Panc1 (cell line): ENCODE data around the gene LOX. TPM values are rescaled to one million over a fixed set of nuclear protein-coding genes. Genes with fewer than 3 reads are reported as not detected.

Source experiments
- ATAC-seq: fragments of 200-7000 bp; cut with Tn5 transposase; 2 replicates; pipeline ENCODE4 v1.9.1; 2020; ENCODE audit warnings: mild to moderate bottlenecking, moderate library complexity
- BruUV-seq: library from RNA; stranded (reverse); fragments of 400-500 nt; replicated peaks from 2 replicates; lab custom pipeline; 2021; lab: Mats Ljungman, UMichigan
- CTCF ChIA-PET: fragments of 300-600 bp; sonication (Branson Sonifier 250); formaldehyde crosslinking; loops from one replicate; lab custom pipeline; 2022; ENCODE audit warnings: antibody characterized with exemption; lab: Charles Lee
- POLR2A ChIA-PET: fragments of 300-600 bp; sonication (Branson Sonifier 250); formaldehyde crosslinking; loops from one replicate; lab custom pipeline; 2022; ENCODE audit warnings: antibody characterized with exemption; lab: Charles Lee
- DNase-seq: peaks from one replicate; pipeline ENCODE4 v3.0.0-alpha.2; 2010; ENCODE audit warnings: low read depth, low spot score
- H3K27ac ChIP-seq: 2 replicates; pipeline ENCODE4 v1.5.1; 2011; ENCODE audit warnings: mild to moderate bottlenecking, low read length, inconsistent platforms
- H3K27me3 ChIP-seq: fragments of 200-500 bp; sonication (Bioruptor generic); 2 replicates; pipeline ENCODE4 v1.6.0; 2014; ENCODE audit warnings: low read length, inconsistent platforms; ENCODE audit not compliant: control insufficient read depth, insufficient read depth
- H3K36me3 ChIP-seq: fragments of 200-500 bp; sonication (Bioruptor generic); 2 replicates; pipeline ENCODE4 v1.5.1; 2014; ENCODE audit warnings: inconsistent platforms, mild to moderate bottlenecking, low read length, moderate library complexity; ENCODE audit not compliant: control insufficient read depth, insufficient read depth
- H3K4me1 ChIP-seq: 2 replicates; pipeline ENCODE4 v1.5.1; 2011; ENCODE audit warnings: inconsistent platforms, mild to moderate bottlenecking, low read length, moderate library complexity; ENCODE audit not compliant: control insufficient read depth, insufficient read depth
- H3K4me3 ChIP-seq, 2 experiments: 2 replicates each; pipeline ENCODE4 v1.5.1; 2011 to 2012; ENCODE audit warnings: low read depth in 2 of 2, low read length in 2 of 2, mild to moderate bottlenecking in 2 of 2, inconsistent platforms in 1 of 2, moderate library complexity in 1 of 2
- H3K9me3 ChIP-seq: fragments of 200-500 bp; sonication (Bioruptor generic); 2 replicates; pipeline ENCODE4 v1.5.1; 2014; ENCODE audit warnings: low read depth, mild to moderate bottlenecking, inconsistent platforms, low read length, moderate library complexity; ENCODE audit not compliant: control insufficient read depth, insufficient read depth
- POLR2AphosphoS5 ChIP-seq: IDR thresholded peaks from 2 replicates; pipeline ENCODE4 v1.6.1; 2012; ENCODE audit warnings: mild to moderate bottlenecking, low read depth, low read length, moderate library complexity
- SIN3A ChIP-seq: IDR thresholded peaks from 2 replicates; pipeline ENCODE4 v1.6.1; 2012; ENCODE audit warnings: low read depth, mild to moderate bottlenecking, low read length, moderate library complexity, borderline replicate concordance; ENCODE audit not compliant: insufficient read depth
- TCF7L2 ChIP-seq: IDR thresholded peaks from 2 replicates; pipeline ENCODE4 v1.6.1; 2011; ENCODE audit warnings: mild to moderate bottlenecking, low read depth, low read length, inconsistent platforms
- in situ Hi-C: cut with HindIII; loops from 2 replicates; pipeline ENCODE4 v1.10.0; 2016; ENCODE audit warnings: low sequenced_read_pairs, low pct_unique_long_range_greater_than_20kb
- intact Hi-C: fragments of 100-400 bp; cut with micrococcal nuclease; formaldehyde crosslinking; loops from one replicate; pipeline ENCODE4 v1.10.0; 2022; ENCODE audit not compliant: unreplicated experiment
- total RNA-seq: library from RNA; stranded (reverse); gene quantifications from one replicate; pipeline ENCODE4 v1.2.1, GENCODE V29; 2021; ENCODE audit not compliant: unreplicated experiment
- TF ChIP-seq, protein P1 (sequence below): fragments of 450-650 bp; IDR thresholded peaks from 2 replicates; pipeline ENCODE4 v1.5.1; 2017; ENCODE audit warnings: mild to moderate bottlenecking
- TF ChIP-seq, protein P2 (sequence below), 2 experiments: IDR thresholded peaks; 2 replicates each; pipeline ENCODE4 v1.6.1; 2011 to 2012; ENCODE audit warnings: low read depth in 2 of 2, control low read depth in 1 of 2, low read length in 1 of 2, mild to moderate bottlenecking in 1 of 2, moderate library complexity in 1 of 2; ENCODE audit not compliant: insufficient read depth in 1 of 2

Gene LOX
- total RNA-seq, 1 experiment from 2014 or later, result 0.62 TPM

DNA sequence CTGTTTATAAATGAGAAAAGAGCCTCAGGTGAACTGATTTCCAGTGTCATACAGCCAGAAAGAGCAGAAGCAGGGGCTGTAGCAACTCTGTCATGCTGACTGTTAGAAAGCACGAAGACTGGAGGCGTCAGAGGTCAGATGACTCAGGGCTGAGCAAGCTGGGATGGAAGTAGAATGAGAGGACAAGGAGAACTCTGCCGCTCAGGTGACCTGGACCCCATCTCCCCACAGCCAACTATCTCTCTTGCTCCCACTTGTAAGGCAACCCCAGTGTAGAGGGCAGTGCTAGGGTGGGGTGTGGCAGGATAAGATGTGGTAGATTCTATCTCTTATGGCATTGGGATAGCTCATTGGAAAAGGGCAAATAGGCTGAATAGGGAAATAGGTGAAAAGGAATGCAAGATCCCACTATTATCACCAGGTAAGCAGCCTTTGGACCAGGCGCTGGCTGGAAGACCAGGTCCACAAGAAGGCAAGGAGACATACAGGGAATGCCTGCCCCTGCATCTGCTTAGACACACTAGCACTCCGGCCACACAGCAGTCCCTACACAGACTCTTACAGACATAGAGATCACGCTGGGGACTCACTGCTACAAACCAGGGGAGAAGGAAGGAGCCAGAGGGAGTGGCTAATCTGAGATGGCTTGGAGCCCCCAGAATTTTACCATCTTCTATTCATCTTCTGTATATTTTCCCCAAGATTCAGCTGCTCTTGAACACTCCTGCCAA is 21.2 kb upstream of the LOX start:
- ATAC-seq (peak; percentile 90), DNase-seq (peak; percentile 60)
- ChIA-PET CTCF (no interaction called here), POLR2A (no interaction called here)
- in situ Hi-C loops (no loop called here), intact Hi-C loops (no loop called here)
- Histone ChIP-seq H3K36me3 (no peaks in the 10 kb centered on the region), H3K4me3 (no peak overlapping the region), H3K4me1 (no peaks in the 10 kb centered on the region), H3K27me3 (no peaks in the 10 kb centered on the region), H3K27ac (no peak overlapping the region), H3K9me3 (no peaks in the 10 kb centered on the region)
- BruUV-seq, result no TSS peak
- TF ChIP-seq TCF7L2 (no peak), POLR2AphosphoS5 (no peak), SIN3A (no peak)
- TF ChIP-seq, protein P1, sequence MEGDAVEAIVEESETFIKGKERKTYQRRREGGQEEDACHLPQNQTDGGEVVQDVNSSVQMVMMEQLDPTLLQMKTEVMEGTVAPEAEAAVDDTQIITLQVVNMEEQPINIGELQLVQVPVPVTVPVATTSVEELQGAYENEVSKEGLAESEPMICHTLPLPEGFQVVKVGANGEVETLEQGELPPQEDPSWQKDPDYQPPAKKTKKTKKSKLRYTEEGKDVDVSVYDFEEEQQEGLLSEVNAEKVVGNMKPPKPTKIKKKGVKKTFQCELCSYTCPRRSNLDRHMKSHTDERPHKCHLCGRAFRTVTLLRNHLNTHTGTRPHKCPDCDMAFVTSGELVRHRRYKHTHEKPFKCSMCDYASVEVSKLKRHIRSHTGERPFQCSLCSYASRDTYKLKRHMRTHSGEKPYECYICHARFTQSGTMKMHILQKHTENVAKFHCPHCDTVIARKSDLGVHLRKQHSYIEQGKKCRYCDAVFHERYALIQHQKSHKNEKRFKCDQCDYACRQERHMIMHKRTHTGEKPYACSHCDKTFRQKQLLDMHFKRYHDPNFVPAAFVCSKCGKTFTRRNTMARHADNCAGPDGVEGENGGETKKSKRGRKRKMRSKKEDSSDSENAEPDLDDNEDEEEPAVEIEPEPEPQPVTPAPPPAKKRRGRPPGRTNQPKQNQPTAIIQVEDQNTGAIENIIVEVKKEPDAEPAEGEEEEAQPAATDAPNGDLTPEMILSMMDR, result no peak
- TF ChIP-seq, protein P2, sequence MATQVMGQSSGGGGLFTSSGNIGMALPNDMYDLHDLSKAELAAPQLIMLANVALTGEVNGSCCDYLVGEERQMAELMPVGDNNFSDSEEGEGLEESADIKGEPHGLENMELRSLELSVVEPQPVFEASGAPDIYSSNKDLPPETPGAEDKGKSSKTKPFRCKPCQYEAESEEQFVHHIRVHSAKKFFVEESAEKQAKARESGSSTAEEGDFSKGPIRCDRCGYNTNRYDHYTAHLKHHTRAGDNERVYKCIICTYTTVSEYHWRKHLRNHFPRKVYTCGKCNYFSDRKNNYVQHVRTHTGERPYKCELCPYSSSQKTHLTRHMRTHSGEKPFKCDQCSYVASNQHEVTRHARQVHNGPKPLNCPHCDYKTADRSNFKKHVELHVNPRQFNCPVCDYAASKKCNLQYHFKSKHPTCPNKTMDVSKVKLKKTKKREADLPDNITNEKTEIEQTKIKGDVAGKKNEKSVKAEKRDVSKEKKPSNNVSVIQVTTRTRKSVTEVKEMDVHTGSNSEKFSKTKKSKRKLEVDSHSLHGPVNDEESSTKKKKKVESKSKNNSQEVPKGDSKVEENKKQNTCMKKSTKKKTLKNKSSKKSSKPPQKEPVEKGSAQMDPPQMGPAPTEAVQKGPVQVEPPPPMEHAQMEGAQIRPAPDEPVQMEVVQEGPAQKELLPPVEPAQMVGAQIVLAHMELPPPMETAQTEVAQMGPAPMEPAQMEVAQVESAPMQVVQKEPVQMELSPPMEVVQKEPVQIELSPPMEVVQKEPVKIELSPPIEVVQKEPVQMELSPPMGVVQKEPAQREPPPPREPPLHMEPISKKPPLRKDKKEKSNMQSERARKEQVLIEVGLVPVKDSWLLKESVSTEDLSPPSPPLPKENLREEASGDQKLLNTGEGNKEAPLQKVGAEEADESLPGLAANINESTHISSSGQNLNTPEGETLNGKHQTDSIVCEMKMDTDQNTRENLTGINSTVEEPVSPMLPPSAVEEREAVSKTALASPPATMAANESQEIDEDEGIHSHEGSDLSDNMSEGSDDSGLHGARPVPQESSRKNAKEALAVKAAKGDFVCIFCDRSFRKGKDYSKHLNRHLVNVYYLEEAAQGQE (IDR thresholded peaks at IDR 0.05; ENCODE audit: insufficient read depth in 1 of 2, low read depth in 2 of 2, low read length in 1 of 2), result no peak

DNA sequence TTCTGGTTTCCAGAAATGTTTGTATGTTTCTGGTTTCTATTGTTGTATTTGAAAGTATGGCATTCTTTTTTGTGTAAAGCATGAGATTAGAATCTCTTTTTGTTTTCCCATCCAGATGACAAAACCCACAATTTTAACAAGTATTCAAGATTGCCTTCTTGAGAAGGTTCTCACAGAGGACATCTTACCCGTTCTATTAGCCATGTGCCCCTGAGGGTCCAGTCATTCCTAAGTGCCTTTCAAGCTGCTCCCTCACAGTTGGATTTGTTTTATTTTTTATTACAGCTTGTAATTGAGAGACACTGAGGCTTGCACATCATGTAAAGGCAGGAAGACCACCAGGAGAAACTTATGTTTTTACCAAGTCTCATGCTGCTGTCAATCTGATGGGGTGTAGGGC is 19.3 kb upstream of the LOX start:
- ATAC-seq (no peak), DNase-seq (no peak)
- H3K4me3 ChIP-seq, result no peak overlapping the region
- ChIA-PET CTCF (interaction anchor here (0.7 kb wide), 1 partner anchor 171 kb away, joined by 3 read pairs; no protein-coding TSS in a partner anchor), POLR2A (no interaction called here)
- BruUV-seq, result no TSS peak
- in situ Hi-C loops (no loop called here), intact Hi-C loops (no loop called here)
- H3K4me1 ChIP-seq, result no peaks in the 10 kb centered on the region
- no peaks in the 10 kb centered on the region for H3K36me3 ChIP-seq
- H3K27ac ChIP-seq, result no peak overlapping the region
- H3K27me3 ChIP-seq, result no peaks in the 10 kb centered on the region
- TF ChIP-seq SIN3A (no peak), TCF7L2 (no peak), POLR2AphosphoS5 (no peak)
- TF ChIP-seq, protein P1, result no peak
- TF ChIP-seq, protein P2 (IDR thresholded peaks at IDR 0.05; ENCODE audit: insufficient read depth in 1 of 2, low read depth in 2 of 2, low read length in 1 of 2), result no peak
- H3K9me3 ChIP-seq, result no peaks in the 10 kb centered on the region
